K562 (cell line): Measurements from ENCODE around the gene REEP6. TPM values are rescaled to one million over a fixed set of nuclear protein-coding genes. Genes with fewer than 3 reads are reported as not detected.

Source experiments
- ATAC-seq: fragments of 200-7000 bp; cut with Tn5 transposase; 3 replicates; pipeline ENCODE4 v1.9.1; 2020; ENCODE audit warnings: moderate library complexity
- BruUV-seq: library from RNA; stranded (reverse); fragments of 400-500 nt; replicated peaks from 2 replicates; lab custom pipeline; 2021; lab: Mats Ljungman, UMichigan
- CTCF ChIA-PET: fragments of 300-600 bp; formaldehyde crosslinking; extraction: SDS; loops from one replicate; lab custom pipeline; 2021; ENCODE audit warnings: low intra/inter-chr PET ratio; lab: Yijun Ruan, JAX
- POLR2A ChIA-PET: fragments of 300-600, 350-650 bp; sonication (Branson Sonifier 250); formaldehyde crosslinking; extraction: SDS; loops from one replicate; lab custom pipeline; 2021; ENCODE audit warnings: antibody characterized with exemption, inconsistent platforms; lab: Yijun Ruan, JAX
- DNase-seq, 4 experiments: peaks; one replicate each; pipeline versions ENCODE4 v3.0.0 to v3.0.0-alpha.2; 2011 to 2018; ENCODE audit warnings: low spot score in 3 of 4, mixed read lengths in 3 of 4; ENCODE audit errors: extremely low read depth in 1 of 4
- FAIRE-seq: peaks from 2 replicates; lab custom pipeline; 2011; peaks lifted over from hg19 to GRCh38; lab: Jason Lieb, UNC
- H2AFZ ChIP-seq: 2 replicates; pipeline ENCODE4 v1.6.0; 2011; ENCODE audit warnings: low read depth, low read length, control low read depth, inconsistent platforms
- H3K27ac ChIP-seq: fragments of 200-600 bp; 3 replicates; pipeline ENCODE4 v1.8.0; 2011; ENCODE audit warnings: low read depth, mild to moderate bottlenecking, control low read depth, inconsistent platforms, low read length, moderate library complexity, mixed read lengths; ENCODE audit errors: extremely low read depth
- H3K27me3 ChIP-seq, 2 experiments: fragments of 300-600 bp in 1 of 2; 2 replicates in 1 of 2; 3 replicates in 1 of 2; pipeline versions ENCODE4 v1.6.0 to v1.8.0; 2011; ENCODE audit warnings: inconsistent platforms in 2 of 2, low read length in 2 of 2, mild to moderate bottlenecking in 1 of 2, mixed read lengths in 1 of 2, moderate library complexity in 1 of 2; ENCODE audit not compliant: control insufficient read depth in 2 of 2, insufficient read depth in 2 of 2
- H3K36me3 ChIP-seq: fragments of 300-600 bp; 3 replicates; pipeline ENCODE4 v1.8.0; 2011; ENCODE audit warnings: mild to moderate bottlenecking, low read length, inconsistent platforms; ENCODE audit not compliant: control insufficient read depth, insufficient read depth
- H3K4me1 ChIP-seq, 2 experiments: fragments of 200-600 bp in 1 of 2; replicated peaks in 1 of 2; 2 replicates in 1 of 2; 3 replicates in 1 of 2; pipeline versions ENCODE4 v1.5.1 to v1.8.0; 2011; ENCODE audit warnings: inconsistent platforms in 2 of 2, low read length in 2 of 2, mild to moderate bottlenecking in 1 of 2, mixed read lengths in 1 of 2, moderate library complexity in 1 of 2; ENCODE audit not compliant: control insufficient read depth in 2 of 2, insufficient read depth in 2 of 2
- H3K4me2 ChIP-seq: 2 replicates; pipeline ENCODE4 v1.6.1; 2011; ENCODE audit warnings: low read length, control low read depth, inconsistent platforms, mixed read lengths; ENCODE audit not compliant: insufficient read depth
- H3K4me3 ChIP-seq: fragments of 200-600 bp; sonication (generic), shearing (Covaris generic); 2 replicates; pipeline ENCODE4 v1.5.1; 2016; ENCODE audit warnings: control low read depth, inconsistent platforms
- H3K79me2 ChIP-seq: fragments of 200-600 bp; 3 replicates; pipeline ENCODE4 v1.8.0; 2011; ENCODE audit warnings: low read length, inconsistent platforms; ENCODE audit not compliant: control insufficient read depth, insufficient read depth
- H3K9ac ChIP-seq, 2 experiments: 2 replicates each; pipeline versions ENCODE4 v1.6.0 to v1.6.1; 2011; ENCODE audit warnings: low read depth in 2 of 2, low read length in 2 of 2, control low read depth in 1 of 2, inconsistent platforms in 1 of 2, mild to moderate bottlenecking in 1 of 2, mixed read lengths in 1 of 2; ENCODE audit not compliant: insufficient read depth in 1 of 2
- H3K9me1 ChIP-seq: one replicate; pipeline ENCODE4 v1.6.0; 2011; ENCODE audit warnings: inconsistent platforms, mild to moderate bottlenecking, low read length, moderate library complexity; ENCODE audit not compliant: control insufficient read depth, insufficient read depth
- H3K9me3 ChIP-seq: replicated peaks from 2 replicates; pipeline ENCODE4 v1.5.1; 2011; ENCODE audit warnings: low read depth, low read length, inconsistent platforms; ENCODE audit not compliant: control insufficient read depth, insufficient read depth
- H4K20me1 ChIP-seq: replicated peaks from 2 replicates; pipeline ENCODE4 v1.6.1; 2011; ENCODE audit warnings: low read length, inconsistent platforms, mixed read lengths; ENCODE audit not compliant: control insufficient read depth, insufficient read depth
- BCOR ChIP-seq: fragments of 450-650 bp; IDR thresholded peaks from 2 replicates; pipeline ENCODE4 v1.6.1; 2016
- HLTF ChIP-seq: fragments of 450-650 bp; IDR thresholded peaks from 2 replicates; pipeline ENCODE4 v1.6.1; 2016
- RBM25 ChIP-seq: fragments of 200-400 bp; formaldehyde crosslinking; IDR thresholded peaks from 2 replicates; pipeline ENCODE4 v1.6.1; 2018; ENCODE audit warnings: low read length, low read depth, moderate library complexity; ENCODE audit not compliant: severe bottlenecking
- RCOR1 ChIP-seq, 2 experiments: IDR thresholded peaks; 2 replicates each; pipeline ENCODE4 v1.6.1; 2012; ENCODE audit warnings: low read depth in 2 of 2, low read length in 2 of 2, borderline replicate concordance in 1 of 2, improper control_type of control experiment in 1 of 2
- STAT6 ChIP-seq: sonication (generic); formaldehyde crosslinking; IDR thresholded peaks from 2 replicates; pipeline ENCODE4 v1.8.1; 2023; ENCODE audit warnings: mild to moderate bottlenecking, missing genetic modification reagents
- ZFP36 ChIP-seq: fragments of 150-350 bp; IDR thresholded peaks from 2 replicates; pipeline ENCODE4 v1.6.1; 2018; ENCODE audit warnings: low read length, low read depth; ENCODE audit not compliant: partially characterized antibody
- WGBS: fragments of 100-300 bp; shearing (Covaris generic); methylation state at CpG from one replicate; pipeline ENCODE4 v1.1.6; 2016; ENCODE audit warnings: low coverage, mixed read lengths; ENCODE audit not compliant: insufficient coverage; ENCODE audit errors: missing lambda C conversion rate; 5-methylcytosine and 5-hydroxymethylcytosine counted together
- in situ Hi-C: fragments of 300-500 bp; cut with MboI; formaldehyde crosslinking; loops from 4 replicates; pipeline ENCODE4 v1.15.0; 2018; ENCODE audit warnings: inconsistent platforms, mixed read lengths
- intact Hi-C: fragments of 100-400 bp; cut with micrococcal nuclease; formaldehyde crosslinking; loops from 2 replicates; pipeline ENCODE4 v1.14.2; 2022
- polyA plus RNA-seq, 8 experiments: library from polyadenylated mRNA; depleted of rRNA in 4 of 8; stranded (reverse) in 5 of 8; unstranded in 3 of 8; fragments of >200 nt; fragmentation: Nextera tagmentation in 2 of 8; fragmentation: Illumina TruSeq in 1 of 8; extraction: Ambion mirVana in 2 of 8; extraction: Trizol in 1 of 8; gene quantifications; 2 replicates each; pipeline versions ENCODE4 v1.2.1 to v1.2.3, GENCODE V29; 2011 to 2014; ENCODE audit warnings: inconsistent platforms in 1 of 8, missing spikeins in 1 of 8
- total RNA-seq, 7 experiments: library from RNA; depleted of rRNA in 6 of 7; stranded (reverse); fragments of >200 nt in 6 of 7; fragmentation: Illumina TruSeq in 2 of 7; extraction: Trizol in 2 of 7; gene quantifications; 2 replicates each; pipeline versions ENCODE4 v1.2.1 to v1.2.3, GENCODE V29; 2011 to 2021; ENCODE audit warnings: low replicate concordance in 1 of 7
- TF ChIP-seq, protein P1 (sequence below): fragments of 250-450 bp; sonication (Bioruptor Pico); IDR thresholded peaks from 2 replicates; pipeline ENCODE4 v1.8.0; 2022; ENCODE audit warnings: inconsistent platforms
- TF ChIP-seq, protein P2 (sequence below): sonication (generic); formaldehyde crosslinking; IDR thresholded peaks from 2 replicates; pipeline ENCODE4 v1.9.0; 2022; ENCODE audit warnings: mild to moderate bottlenecking, missing genetic modification reagents
- TF ChIP-seq, protein P3 (sequence below): fragments of 450-650 bp; IDR thresholded peaks from 2 replicates; pipeline ENCODE4 v1.6.1; 2017; ENCODE audit warnings: mild to moderate bottlenecking, moderate library complexity

The REEP6 gene
- total and polyA plus RNA-seq, 9 of the 15 experiments (the other 6 are each of a cell fraction or from before 2014, with no cell fraction given), result 1.2 to 64.2 (median 12.7) TPM

DNA sequence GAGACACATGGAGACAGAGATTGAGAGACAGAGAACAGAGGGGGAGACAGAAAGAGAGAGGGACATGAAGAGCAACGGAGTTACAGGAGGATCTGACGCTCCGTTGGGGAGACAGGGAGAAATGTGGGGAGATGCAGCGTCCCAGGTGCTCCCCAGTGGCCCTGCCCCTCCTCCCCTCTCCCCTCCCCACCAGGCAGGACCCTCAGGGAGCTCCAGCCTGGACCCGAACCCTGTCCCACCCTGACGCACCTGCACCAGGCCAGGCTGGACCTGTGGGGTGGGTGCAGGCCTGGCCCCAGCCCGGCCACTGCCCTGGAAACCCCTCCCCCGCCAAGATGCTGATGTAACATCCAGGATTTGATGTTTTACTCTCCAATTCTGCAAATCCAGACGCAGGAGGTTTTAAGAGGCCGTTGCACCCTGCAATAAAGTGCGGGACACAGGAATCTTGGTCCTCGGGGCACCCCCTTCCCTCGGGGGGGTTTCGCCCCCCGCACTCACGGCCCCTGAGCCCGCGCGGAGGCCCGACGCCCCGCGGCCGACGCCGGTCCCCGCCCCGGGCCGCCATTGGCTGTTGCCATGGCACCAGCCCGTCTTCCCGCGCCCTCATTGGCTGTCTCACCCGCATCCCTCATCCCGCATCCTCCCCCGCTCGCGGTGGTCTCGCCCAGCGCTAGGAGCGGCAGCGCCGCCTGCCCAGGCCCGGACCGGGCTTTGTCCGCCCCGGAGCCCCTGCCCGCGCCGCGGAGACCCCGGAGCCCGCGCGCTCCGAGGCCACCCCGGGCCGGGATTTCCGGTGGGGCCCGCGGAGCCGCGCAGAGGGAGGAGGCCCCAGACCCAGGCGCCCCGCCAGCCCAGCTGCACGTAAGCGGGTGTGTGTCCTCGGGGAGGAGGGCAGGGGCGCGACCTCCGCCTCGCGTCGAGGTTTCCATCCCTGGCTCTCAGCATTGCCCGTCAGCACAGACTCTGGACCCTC lies 41.2 kb upstream of the REEP6 start, which contains the start of gene APC2 (continued):
- TF ChIP-seq, protein P1, sequence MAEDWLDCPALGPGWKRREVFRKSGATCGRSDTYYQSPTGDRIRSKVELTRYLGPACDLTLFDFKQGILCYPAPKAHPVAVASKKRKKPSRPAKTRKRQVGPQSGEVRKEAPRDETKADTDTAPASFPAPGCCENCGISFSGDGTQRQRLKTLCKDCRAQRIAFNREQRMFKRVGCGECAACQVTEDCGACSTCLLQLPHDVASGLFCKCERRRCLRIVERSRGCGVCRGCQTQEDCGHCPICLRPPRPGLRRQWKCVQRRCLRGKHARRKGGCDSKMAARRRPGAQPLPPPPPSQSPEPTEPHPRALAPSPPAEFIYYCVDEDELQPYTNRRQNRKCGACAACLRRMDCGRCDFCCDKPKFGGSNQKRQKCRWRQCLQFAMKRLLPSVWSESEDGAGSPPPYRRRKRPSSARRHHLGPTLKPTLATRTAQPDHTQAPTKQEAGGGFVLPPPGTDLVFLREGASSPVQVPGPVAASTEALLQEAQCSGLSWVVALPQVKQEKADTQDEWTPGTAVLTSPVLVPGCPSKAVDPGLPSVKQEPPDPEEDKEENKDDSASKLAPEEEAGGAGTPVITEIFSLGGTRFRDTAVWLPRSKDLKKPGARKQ, result no peak
- TF ChIP-seq HLTF, result no peak

DNA sequence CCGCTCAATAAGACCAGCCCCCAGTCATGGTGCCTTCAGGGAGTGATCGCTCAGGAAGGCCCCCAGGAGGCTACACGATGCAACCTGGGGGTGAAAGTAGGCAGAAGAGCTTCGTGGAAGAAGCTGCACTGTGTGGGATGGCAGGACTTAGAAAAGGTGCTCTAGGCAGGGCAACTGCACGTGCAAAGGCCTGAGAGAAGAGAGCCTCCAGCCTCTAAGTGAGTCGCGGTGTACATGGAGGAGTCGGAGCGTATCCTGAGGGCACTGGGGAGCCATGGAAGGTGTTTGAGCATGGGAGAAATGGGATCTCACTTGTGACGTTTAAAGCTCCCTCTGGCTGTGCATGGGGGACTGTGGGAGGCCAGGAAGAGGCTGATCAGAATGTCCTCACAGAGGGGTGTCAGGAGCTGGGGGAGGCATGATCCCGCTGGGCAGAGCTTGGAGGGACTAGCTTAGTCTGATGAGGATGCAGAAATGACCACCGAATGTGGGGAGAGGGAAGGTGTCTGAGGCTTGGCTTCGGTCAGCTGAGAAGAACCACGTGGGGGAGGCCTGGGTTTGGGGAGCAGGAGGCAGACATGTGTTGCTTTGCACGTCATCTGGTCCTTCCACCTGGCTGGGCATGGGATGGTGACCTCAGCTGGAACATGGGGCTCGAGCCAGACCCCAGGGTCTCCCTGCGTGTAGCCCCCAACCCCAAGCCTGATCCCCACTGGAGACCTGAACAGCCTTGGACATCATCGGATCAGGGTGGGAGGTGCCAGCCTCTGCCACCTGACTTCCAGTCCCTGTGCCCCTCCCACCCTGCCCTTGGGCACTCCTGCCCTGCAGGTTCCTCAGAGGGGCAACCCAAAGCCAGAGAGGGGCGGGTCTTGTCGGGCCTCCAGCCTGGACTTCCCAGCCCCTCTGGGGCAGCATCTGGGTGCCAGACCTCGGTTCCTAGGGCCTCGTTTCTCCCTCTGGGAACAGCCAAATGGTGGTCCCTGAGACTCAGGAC lies 39.9 kb upstream of the REEP6 start:
- H4K20me1 ChIP-seq, result peaks cover 20% of the 10 kb centered on the region; the same call in 1 of the 2 replicates
- H2AFZ ChIP-seq, result no peak overlapping the region
- H3K27me3 ChIP-seq, result peaks cover 0 to 12% of the 10 kb centered on the region in 2 experiments; a peak in 1 of 5 replicates
- intact Hi-C loops, result no loop called here
- peaks cover 2 to 74% of the 10 kb centered on the region in 2 experiments; a peak in 4 of 5 replicates for H3K4me1 ChIP-seq
- WGBS, result 20% methylated on average over 20 of the region's 22 CpGs
- H3K27ac ChIP-seq, result no peak overlapping the region
- BruUV-seq, result no TSS peak
- POLR2A ChIA-PET, result interaction anchor here (0.8 to 1.1 kb wide), 2 partner anchors 9 to 11 kb away, joined by 3 read pairs; no protein-coding TSS in a partner anchor
- ATAC-seq (no peak), FAIRE-seq (no peak), DNase-seq (no peak)
- no peaks in the 10 kb centered on the region for H3K79me2 ChIP-seq
- H3K9ac ChIP-seq, result no peak overlapping the region
- H3K36me3 ChIP-seq, result no peaks in the 10 kb centered on the region
- no peak overlapping the region for H3K4me3 ChIP-seq
- in situ Hi-C loops, result no loop called here
- H3K4me2 ChIP-seq, result no peak overlapping the region
- H3K9me3 ChIP-seq, result no peaks in the 10 kb centered on the region
- H3K9me1 ChIP-seq, result peaks cover 4% of the 10 kb centered on the region
- CTCF ChIA-PET, result no interaction called here
- TF ChIP-seq, protein P2, sequence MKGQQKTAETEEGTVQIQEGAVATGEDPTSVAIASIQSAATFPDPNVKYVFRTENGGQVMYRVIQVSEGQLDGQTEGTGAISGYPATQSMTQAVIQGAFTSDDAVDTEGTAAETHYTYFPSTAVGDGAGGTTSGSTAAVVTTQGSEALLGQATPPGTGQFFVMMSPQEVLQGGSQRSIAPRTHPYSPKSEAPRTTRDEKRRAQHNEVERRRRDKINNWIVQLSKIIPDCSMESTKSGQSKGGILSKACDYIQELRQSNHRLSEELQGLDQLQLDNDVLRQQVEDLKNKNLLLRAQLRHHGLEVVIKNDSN (CRISPR knock-in tag), result peak; percentile 59
- peak in 1 of 2 experiments; percentile 51; a peak in 1 of 4 replicates for TF ChIP-seq RCOR1 (IDR thresholded peaks at IDR 0.05; ENCODE audit: borderline replicate concordance in 1 of 2, low read depth in 2 of 2, low read length in 2 of 2)
- peak; percentile 84 for TF ChIP-seq ZFP36
- no peak for TF ChIP-seq STAT6 (CRISPR knock-in tag)
- TF ChIP-seq, protein P3, sequence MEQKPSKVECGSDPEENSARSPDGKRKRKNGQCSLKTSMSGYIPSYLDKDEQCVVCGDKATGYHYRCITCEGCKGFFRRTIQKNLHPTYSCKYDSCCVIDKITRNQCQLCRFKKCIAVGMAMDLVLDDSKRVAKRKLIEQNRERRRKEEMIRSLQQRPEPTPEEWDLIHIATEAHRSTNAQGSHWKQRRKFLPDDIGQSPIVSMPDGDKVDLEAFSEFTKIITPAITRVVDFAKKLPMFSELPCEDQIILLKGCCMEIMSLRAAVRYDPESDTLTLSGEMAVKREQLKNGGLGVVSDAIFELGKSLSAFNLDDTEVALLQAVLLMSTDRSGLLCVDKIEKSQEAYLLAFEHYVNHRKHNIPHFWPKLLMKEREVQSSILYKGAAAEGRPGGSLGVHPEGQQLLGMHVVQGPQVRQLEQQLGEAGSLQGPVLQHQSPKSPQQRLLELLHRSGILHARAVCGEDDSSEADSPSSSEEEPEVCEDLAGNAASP, result no peak
- peak; percentile 89 for TF ChIP-seq BCOR
- peak; percentile 70 for TF ChIP-seq RBM25
